Activated CD8-positive, alpha-beta memory T cell treated with anti-CD3 and anti-CD28 coated beads for 1 hour (primary cell): ENCODE data around the gene AGRN.
"Not testable (repeated sequence)": the region's sequence is repeated elsewhere in the genome, so short reads cannot be mapped to it uniquely, and the experiment has no call there.

ENCODE experiments used
- DNase-seq, 2 donors: peaks; one replicate each; pipeline ENCODE4 v3.0.0-alpha.2; 2020; ENCODE audit warnings: low read depth in 1 of 2; ENCODE audit errors: extremely low read depth in 1 of 2

Gene AGRN

DNA sequence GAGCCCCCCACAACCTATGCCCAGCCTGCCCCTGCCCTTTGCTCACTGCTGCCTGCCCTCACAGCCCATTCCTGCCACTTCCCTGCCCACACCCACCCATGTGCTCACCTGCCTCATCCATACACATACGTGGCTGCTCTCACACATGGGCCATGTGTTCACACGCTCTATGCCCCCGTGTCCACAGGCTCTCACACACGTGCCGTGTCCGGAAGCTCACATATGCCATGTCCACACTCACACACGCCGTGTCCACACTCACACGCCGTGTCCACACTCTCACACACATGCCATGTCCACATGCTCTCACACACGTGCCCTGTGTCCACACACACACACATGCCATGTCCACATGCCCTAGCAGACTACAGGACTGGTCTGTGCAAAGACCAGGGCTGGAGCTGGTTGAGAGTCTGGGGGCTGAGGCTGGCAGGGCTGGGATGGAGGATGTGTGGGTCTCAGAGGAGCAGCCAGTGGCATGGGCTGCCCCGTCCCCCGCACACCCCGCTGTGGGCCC is 54.8 kb downstream of the AGRN start:
- no peak for DNase-seq

- no peak for DNase-seq
These were observed 55.4 kb downstream of the AGRN start for GRCh38 chr1:1075148-1075935.

DNA sequence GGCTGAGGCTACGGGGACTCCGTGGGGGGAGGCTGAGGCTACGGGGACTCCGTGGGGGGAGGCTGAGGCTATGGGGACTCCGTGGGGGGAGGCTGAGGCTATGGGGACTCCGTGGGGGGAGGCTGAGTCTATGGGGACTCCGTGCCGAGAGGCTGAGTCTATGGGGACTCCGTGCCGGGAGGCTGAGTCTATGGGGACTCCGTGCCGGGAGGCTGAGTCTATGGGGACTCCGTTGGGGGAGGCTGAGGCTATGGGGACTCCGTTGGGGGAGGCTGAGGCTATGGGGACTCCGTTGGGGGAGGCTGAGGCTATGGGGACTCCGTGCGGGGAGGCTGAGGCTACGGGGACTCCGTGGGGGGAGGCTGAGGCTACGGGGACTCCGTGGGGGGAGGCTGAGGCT is 57.5 kb downstream of the AGRN start:
- DNase-seq = not testable (repeated sequence)

DNA sequence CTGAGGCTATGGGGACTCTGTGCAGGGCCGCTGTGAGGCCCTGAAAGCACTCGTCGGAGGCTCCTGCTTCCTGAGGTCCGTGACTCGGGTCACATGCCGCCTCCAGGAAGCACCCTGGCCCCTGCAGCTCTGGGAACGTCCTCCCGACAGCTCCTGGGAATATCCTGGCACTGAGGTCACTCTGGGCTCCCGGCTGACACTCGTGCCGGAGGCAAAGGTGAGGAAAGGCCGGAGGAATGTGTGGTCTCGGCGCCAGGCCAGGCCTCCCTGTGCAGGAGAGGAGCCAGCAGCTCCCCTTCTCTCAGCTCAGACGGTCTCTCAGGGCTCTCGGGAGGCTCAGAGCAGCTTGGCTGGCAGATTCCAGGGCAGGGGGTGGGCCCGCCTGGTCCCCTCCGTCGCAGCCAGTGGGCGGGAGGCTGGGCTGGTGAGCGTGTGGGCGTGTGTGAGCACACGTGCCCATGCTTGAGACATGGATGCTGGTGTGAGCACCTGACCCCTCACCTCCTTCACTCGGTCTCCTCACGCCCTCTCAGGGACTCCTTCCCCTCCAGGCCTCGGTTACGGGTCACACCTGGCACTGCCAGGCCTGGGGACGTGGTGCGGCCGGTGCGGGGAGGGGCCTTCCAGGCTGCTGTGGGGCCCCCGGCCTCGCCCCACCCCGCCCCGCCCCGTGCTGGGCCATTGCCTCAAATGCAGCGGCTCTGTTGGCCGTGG is 59.6 kb downstream of the AGRN start:
- no peak for DNase-seq

GRCh38 chr1:1080122-1080757 is 60.3 kb downstream of the AGRN start:
- no peak for DNase-seq

- DNase-seq = no peak
These were observed 61.0 kb downstream of the AGRN start for GRCh38 chr1:1080951-1081310.

DNA sequence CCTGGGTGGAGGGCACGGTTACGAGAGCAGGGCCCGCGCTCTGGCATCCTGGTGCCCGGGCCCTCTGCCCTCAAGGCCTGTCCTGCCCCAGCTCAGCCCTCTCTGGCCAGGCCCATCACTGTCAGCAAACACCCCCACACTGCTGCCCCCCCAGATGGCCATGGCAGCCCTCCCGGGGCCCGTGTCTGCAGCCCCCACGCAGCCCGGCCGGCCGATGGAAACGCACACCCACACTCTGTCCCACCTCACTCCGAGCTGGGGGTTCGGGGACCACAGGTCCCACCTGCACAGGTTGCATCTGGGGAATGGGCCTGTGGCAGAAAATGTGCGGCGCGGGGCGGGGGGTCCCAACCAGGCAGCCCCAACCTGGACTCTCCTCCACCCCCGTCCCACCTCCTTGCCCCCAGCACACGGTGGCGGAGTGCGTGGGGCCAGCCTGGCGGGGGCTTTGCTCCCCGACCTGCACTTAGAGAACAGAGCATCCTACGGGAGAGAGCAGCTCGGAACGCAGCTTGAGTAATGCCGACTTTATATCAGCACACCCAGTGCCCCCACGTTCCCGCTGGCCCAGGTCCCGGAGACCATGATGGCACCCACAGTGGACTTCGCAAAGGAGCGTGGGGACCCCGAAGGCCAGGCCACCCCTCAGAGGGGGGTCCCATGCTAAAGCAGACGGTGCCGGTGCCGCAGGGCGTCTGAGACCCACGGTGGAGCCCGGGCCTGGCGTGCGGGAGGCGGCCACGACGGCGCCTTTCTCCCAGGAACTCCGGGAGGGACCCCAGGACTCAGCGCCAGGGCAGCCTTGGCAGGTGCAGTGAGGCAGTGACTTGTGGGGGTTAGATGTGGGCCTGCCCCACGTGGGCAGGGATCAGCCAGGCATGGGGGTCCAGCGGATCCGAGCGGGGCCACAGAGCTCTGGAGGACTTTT is 61.7 kb downstream of the AGRN start:
- DNase-seq = no peak

DNA sequence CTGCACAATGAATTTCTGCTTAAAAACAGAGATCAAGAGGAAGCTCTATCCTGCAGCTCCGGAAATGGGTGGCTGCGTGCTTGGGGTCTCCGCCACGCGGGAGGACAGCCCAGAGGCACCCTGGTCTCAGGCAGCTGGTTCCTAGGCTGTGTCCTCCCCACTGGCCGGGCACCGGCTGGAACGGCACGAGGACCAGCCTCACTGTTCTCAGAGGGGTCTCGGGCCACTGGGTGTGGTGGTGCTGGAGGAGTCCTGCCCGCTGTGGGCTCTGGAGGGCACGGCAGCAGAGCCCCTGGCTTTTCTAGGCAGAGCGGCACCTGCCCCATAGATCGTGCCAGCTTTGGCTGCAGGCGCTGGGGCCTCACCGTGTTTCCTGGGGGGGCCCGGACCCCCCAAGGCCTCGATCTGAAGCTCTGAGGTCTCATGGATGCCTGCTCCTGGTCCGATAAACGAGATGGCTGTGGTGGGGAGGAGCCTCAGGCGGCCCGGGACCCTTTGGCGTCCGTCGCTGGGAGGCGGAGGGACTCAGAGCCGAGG is 62.4 kb downstream of the AGRN start:
- no peak for DNase-seq

GRCh38 chr1:1082776-1083415 is 63.0 kb downstream of the AGRN start:
- DNase-seq = no peak

- DNase-seq = no peak
These were observed 63.8 kb downstream of the AGRN start for GRCh38 chr1:1083416-1084371.

GRCh38 chr1:1084372-1085170 is 64.7 kb downstream of the AGRN start:
- no peak for DNase-seq

DNA sequence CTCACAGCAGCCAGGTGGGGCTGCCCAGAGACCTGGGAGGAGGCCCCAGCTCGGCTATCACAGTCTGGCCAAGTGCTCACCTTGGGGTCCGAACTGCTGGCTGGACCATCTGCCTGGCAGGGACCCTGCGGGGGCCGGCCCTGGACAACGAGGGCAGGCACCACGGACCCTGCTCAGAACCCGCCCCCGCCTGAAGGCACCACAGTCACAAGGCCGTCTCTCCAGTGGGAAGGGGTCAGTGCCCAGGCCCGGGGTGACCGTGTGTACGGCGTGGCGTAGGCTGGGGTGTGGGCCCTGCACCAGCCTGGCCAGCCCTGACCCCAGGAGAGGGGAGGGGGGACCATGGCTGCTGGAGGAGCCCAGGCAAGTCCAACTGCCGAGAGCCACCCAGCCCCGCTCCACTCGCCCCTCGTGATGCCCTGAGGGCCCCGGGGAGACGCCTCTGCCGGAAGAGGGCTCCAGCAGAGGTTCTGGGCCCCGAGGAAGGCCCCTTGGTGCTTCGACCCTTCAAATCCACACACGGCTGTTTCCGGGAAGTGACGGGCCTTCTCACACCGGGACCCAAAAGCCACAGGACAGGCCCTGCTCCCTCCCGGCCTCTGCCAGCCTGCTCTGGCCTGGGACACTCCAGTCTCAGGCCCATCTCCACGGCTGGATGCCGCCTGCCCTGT is 65.4 kb downstream of the AGRN start:
- no peak for DNase-seq

DNA sequence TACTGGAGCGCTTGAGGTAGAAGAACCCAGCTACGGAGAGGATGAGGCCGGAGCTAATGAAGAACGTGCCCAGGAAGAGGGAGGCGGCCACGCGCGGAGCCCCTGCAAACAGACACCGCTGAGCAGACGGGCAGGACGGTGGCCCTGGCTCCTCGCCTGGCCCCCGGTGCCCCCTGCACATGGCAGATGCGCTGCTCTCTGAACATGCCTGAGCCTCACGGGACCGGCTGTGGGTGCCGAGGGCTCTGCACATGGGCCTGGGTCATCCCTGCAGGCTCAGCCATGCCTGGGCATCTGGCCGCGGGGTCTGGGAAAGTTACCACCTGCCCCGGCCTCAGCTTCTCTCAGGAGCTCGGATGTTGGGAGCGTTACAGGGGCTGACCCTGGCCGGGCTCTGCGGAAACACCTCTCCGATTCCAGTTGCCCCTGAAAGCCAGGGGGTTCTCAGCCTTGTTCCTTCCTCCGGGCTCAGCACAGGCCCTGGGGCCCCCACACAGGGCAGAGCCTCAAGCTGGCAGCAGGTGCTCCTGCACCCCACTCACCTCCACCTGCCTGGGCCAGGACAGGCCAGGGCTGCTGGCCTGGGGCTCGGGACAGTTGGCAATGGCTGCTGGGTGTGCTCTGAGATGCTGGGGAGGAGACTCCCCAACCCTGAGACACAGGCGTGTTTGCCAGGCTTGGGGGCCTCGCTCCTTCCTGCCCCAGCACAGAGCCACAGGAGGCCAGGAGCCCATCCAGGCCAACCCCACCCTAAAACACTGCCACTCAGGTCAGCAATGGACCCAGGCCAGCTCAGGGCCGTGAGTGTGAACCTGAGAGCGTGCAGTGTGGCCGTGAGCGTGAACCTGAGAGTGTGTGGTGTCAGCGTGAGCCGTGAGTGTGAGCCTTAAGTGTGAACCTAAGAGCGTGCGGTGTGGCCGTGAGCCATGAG is 66.3 kb downstream of the AGRN start:
- no peak for DNase-seq

GRCh38 chr1:1086911-1087341 is 67.0 kb downstream of the AGRN start:
- no peak for DNase-seq

- DNase-seq = no peak
These were observed 67.6 kb downstream of the AGRN start for GRCh38 chr1:1087351-1088028.
